ENCODE results near the gene ELMO1. TPM values are rescaled to one million over a fixed set of nuclear protein-coding genes. Genes with fewer than 3 reads are reported as not detected.

The ELMO1 gene
- total and polyA plus RNA-seq, 2 of the 13 experiments (the other 11 are each of a cell fraction or from before 2014, with no cell fraction given): 0.11 to 0.17 TPM

DNA sequence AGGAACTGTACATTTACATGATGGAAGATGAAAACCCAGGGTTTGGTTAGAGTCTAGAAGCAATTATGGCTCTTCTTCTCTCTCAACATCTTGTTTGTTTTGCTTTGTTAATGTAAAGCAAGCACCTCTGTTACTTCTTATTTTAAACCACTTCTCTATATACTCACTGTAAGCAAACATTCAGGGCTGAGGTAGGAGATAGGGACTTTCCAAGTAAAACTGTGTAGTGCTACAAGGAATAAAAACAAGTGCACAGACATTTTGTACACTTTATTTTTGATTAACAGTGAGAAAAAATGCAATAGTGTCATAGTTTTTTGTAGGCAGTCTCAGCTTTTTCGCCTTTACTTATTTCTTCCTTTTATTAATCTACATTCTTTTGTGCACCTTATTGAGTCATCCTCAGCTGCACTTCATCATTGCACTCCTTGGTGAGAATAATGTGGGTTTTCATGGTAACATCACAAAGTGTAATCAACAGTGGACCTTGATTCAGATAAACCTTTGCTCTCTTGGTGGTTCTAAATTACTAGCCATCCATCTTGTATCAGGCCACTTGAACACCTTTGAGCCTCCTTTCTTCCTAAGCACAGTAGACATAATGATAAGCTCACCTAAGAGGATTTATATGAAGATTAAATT, 52.9 kb downstream of the ELMO1 start (continued):
- TF ChIP-seq RBFOX2 (IDR thresholded peaks at IDR 0.05; ENCODE audit: low read depth, low read length): no peak
- no peak for TF ChIP-seq HNRNPUL1 (IDR thresholded peaks at IDR 0.05; ENCODE audit: low read depth, low read length)
- no peak for TF ChIP-seq ZNF556 (CRISPR knock-in tag; IDR thresholded peaks at IDR 0.05; ENCODE audit: borderline replicate concordance)
- TF ChIP-seq HNF4G (IDR thresholded peaks at IDR 0.05; ENCODE audit: borderline replicate concordance, low read depth, low read length): no peak
- no peak for TF ChIP-seq HNF4G (CRISPR knock-in tag; IDR thresholded peaks at IDR 0.05; ENCODE audit: borderline replicate concordance, low read depth)
- TF ChIP-seq ZNF160 (CRISPR knock-in tag; IDR thresholded peaks at IDR 0.05): no peak

DNA sequence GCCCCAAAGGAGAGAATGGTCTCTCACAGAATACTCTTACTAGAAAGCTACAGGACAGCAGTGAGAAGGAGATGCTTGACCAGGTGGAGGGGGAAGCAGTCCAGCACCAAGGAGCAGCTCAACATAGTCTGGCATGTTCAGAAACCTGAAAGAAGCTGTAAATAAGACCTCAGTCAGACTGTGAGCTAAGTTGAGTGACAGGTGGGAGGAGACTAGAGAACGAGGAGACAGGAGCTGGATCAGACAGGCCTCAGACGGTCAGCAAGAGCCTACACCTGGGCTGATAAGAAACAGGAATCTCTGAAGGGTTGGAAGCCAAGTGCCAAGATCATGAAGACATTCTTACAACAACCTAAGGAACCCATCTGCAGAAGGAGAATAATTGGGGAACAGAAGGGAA, 54.5 kb downstream of the ELMO1 start:
- CTCF ChIA-PET (ENCODE audit: low intra/inter-chr PET ratio, low total read pairs): no interaction called here
- H3K4me2 ChIP-seq (ENCODE audit: low read depth, low read length): no peak overlapping the region

More for the DNA sequence above, 54.5 kb downstream of the ELMO1 start:
- no peaks in the 10 kb centered on the region for H3K4me1 ChIP-seq (ENCODE audit: insufficient read depth, low read length)
- FAIRE-seq: no peak
- TF ChIP-seq RBFOX2 (IDR thresholded peaks at IDR 0.05; ENCODE audit: low read depth, low read length): no peak
- no peak for TF ChIP-seq HIVEP1 (CRISPR knock-in tag; IDR thresholded peaks at IDR 0.05)
- no peak for TF ChIP-seq RARG (CRISPR knock-in tag; IDR thresholded peaks at IDR 0.05; ENCODE audit: low read depth)
- TF ChIP-seq ZFAT (CRISPR knock-in tag; conservative IDR thresholded peaks at IDR 0.05): no peak
- no peaks in the 10 kb centered on the region; the same call in 1 of the 2 replicates for H4K20me1 ChIP-seq (ENCODE audit: insufficient read depth, low read length)
- intact Hi-C loops (cut with micrococcal nuclease; ENCODE audit: unreplicated experiment) (no loop called here), in situ Hi-C loops (cut with HindIII; ENCODE audit: extremely low pct_ligation_motif_present, low pct_unique_long_range_greater_than_20kb) (no loop called here)
- H3K9me3 ChIP-seq (ENCODE audit: low read length): no peaks in the 10 kb centered on the region
- no peak overlapping the region for H3K9ac ChIP-seq (ENCODE audit: insufficient read depth, low read depth, low read length)
- POLR2A ChIA-PET: no interaction called here
- no TSS peak for BruUV-seq (replicated peaks)
- WGBS (ENCODE audit: low lambda C conversion rate): 4% methylated on average over 2 of the region's 2 CpGs
- H3K79me2 ChIP-seq (ENCODE audit: insufficient read depth, low read length): no peaks in the 10 kb centered on the region
- no peak overlapping the region for H3K4me3 ChIP-seq (replicated peaks in 1 of 3; ENCODE audit: insufficient read depth in 1 of 3, low read depth in 2 of 3, low read length in 3 of 3)
- ATAC-seq: no peak
- no peak overlapping the region for H2AFZ ChIP-seq (ENCODE audit: low read length)
- DNase-seq (ENCODE audit: low spot score): no peak
- no peaks in the 10 kb centered on the region for H3K36me3 ChIP-seq (replicated peaks in 1 of 2; ENCODE audit: control insufficient read depth in 1 of 2, insufficient read depth in 2 of 2, low read length in 2 of 2)
- H3K27me3 ChIP-seq (ENCODE audit: control insufficient read depth in 1 of 2, insufficient read depth in 2 of 2, low read length in 2 of 2): no peaks in the 10 kb centered on the region
- no peak overlapping the region for H3K27ac ChIP-seq (ENCODE audit: extremely low read length, insufficient read depth, low read length)

Measured in HepG2 (cell line).